NCI-H748 (cell line): Measurements from ENCODE around the gene KCNK3.
"Not testable (repeated sequence)": the region's sequence is repeated elsewhere in the genome, so short reads cannot be mapped to it uniquely, and the experiment has no call there.

Experiments used
- DNase-seq: peaks from one replicate; lab custom pipeline; 2025; ENCODE audit not compliant: unreplicated experiment; lab: John Stamatoyannopoulos, UW

Gene KCNK3

GRCh38 chr2:26665296-26665695, 27.2 kb upstream of the KCNK3 start:
- not testable (repeated sequence) for DNase-seq

- DNase-seq, result no peak
Observed at GRCh38 chr2:26666671-26667070, 25.9 kb upstream of the KCNK3 start.

DNA sequence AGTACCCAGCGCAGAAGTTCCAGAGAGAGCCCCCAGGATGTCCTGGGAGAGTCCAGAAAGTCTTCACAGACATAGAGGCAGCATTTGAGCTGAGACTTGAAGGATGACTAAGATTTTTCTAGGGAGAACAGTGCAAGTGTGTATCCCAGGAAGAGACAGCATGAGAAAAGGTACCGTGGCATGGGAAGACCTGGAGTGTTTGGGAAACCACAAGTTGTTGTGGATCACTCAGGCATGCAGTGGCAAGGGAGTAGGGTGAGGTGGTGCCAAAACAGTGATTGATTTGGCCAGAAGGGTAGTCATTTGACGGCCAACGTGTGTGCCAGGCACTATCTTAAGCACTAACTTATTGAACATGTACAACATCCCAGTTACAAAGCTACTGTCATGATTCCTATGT, 24.5 kb upstream of the KCNK3 start:
- no peak for DNase-seq

GRCh38 chr2:26668856-26669750, 23.4 kb upstream of the KCNK3 start:
- peak; percentile 24 for DNase-seq

DNA sequence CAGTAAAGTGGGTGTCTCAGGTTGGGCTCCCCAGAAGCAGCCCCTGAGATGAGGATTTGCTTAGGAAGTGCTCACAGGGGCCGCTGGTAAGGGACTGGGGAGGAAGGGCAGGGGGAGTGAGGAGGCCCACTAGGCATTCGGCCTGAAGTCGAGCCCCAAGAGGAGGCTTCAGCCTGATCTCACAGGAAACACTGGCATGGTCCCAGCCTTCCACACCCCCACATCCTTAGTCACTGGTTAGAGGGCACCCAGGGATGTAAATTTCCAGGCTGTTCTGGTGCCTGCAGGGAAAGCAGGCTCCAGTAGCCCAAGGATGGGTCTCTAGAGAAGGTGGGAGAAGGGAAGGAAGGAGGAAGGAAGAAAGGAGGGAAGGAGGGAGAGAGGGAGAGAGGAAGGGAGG, 22.4 kb upstream of the KCNK3 start:
- DNase-seq, result no peak

DNA sequence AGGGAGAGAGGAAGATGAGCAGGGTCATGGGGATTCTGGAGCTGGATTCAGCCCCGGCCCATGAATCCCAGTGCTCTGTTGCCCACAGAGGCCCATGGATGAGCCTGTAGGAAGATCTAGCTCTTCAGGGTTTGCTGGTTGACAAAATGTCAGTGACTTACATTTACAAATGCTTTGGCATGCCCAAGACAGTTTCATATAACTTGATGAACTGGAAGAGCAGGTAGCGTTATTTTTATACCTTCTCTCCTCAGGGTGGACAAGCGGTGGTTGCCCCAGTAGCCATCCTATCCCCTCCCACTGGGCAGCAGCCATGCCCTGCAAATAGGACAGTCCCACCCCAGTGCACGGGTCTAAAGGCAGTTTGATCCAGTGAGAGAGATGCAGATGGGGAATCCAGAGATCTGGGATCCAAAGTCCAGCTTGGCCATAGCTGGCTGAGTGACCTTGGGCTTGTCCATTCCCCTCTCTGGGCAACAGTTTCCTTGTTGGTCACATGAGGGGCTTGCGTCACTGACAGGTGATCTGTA, 21.5 kb upstream of the KCNK3 start:
- no peak for DNase-seq

- no peak for DNase-seq
Observed at GRCh38 chr2:26671691-26672090, 20.8 kb upstream of the KCNK3 start.

DNA sequence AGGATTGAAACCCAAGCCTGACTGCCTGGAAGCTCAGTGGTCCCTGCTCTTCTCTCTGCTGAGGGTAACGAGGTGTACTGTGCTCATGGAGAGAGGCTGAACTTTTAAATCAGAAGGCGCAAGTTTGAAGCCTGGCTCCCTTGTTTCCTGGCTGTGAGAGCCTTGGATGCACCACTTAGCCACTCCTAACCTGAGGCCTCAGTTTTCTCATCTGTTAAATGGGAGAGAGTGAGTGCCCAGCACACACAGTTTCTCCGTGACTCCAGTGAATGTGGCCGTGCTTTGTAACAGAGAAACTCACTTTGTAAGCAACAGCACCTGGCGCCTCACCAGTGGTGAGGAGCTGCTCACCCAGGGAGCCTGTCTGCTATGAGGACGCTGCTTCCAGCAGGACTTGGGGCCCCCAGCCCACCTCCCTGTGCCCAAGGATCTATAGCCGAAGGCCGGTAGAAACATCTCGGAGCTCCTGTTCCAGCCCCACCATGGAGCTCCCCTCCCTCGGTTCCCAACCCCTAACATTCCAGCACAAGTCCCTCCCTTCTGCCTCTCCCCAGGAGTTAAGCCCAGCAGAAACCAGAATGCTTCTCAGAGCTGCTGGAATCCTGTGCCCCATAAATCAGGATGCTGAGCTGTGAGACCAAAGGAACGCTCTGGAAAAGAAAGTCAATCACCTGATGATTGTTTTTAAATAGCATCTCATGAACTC, 20.3 kb upstream of the KCNK3 start:
- DNase-seq, result no peak

- DNase-seq, result no peak
Observed at GRCh38 chr2:26672818-26673393, 19.6 kb upstream of the KCNK3 start.

DNA sequence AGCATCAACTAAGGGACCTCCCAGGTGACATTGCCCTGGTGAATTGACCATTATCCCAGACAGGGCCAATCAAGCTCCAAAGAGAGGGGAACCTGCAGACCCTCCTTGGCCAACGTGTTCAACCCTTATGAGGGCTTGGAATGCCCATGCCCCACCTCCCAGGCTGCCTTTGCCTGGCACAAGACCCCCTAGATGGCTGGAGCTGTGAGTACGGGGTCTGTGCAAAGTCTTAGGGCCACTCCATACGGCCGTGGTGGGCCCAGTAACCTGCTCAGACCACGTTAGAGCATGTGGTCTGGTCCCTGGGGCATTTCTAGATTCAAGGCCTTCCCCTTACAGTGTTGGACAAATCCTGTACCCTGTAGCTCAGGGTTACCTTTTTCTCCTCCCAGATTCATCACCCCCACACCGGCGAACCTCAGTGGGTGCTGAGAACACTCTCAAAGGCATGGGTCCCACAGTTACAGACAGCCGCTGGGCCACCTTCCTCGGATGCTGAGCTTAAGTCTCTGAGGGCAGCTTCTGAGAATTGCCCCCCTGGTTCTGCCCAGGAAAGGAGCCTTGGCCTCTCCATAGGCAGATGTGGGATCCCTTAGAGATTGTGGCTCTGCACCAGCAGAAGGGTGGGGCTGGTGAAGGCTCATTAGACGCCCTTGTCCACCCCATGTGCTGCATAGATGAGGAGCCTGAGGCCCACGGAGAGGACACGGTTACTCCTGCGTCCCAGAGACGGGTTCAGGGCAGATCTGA, 18.3 kb upstream of the KCNK3 start:
- no peak for DNase-seq

DNA sequence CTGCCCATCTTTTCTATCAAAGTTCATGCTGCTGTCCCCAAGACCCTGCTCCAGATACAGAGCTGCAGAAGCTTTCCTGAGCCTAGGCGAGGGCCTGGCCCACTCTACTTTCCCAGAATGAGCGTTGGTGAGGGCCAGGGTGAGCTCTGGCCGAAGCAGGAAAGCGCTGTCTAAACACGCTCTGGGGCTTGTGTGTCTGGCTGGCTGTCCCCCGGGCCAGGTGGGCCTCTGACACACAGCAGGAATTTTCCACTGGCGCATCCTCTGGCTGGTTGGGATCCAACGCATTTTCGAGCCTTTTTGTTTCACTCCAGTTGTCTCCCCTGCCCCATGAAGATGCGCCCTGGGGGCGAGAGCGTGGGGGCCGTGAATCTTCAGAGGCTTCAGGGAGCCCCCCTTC, 17.8 kb upstream of the KCNK3 start:
- no peak for DNase-seq

DNA sequence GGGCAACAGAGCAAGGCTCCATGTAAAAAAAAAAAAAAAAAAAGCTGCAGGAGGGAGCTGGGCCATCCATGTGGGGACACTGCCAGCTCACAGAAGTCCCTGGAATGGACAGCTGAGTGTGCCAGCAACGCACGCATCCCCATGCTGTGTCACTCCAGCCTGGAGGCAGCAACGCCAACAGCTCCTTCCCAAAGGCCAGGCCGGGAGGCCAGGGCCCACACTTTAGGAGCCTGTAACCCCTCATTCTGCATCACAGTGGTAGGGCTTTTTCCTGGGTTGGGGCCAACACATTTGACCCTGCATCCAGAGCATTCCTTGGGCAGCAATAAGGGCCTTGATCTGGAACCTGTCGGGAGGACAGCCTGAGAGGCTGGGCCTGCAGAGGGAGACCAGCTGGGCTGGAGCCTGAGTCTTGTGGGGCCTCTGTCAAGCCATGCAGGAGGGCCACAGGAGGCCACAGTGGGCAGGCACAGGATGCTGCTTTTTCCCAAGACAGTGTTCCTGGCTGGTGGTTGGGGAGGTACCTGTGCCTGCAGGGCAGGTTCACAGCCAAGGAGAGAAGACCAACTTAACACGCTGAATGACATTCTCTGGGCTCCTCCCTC, 16.8 kb upstream of the KCNK3 start:
- no peak for DNase-seq

DNA sequence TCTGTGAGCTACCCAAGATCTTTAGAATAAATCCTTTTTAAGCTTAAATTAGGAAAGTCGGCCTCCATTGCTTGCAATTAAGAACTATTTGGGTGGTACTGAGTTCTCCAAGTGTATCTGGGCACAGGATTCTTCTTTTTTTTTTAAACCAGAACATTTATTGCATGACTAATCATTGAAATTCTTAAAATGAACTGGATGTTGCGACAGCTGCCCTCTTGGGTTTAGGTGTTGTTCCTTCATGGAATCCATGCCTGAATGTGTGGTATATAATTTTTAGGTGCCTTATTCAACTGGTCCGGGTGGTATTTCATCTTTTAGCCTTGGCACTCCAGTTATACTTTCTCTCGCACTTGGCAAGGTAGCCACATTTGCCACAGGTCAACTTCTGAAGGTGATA, 14.5 kb upstream of the KCNK3 start:
- no peak for DNase-seq

DNA sequence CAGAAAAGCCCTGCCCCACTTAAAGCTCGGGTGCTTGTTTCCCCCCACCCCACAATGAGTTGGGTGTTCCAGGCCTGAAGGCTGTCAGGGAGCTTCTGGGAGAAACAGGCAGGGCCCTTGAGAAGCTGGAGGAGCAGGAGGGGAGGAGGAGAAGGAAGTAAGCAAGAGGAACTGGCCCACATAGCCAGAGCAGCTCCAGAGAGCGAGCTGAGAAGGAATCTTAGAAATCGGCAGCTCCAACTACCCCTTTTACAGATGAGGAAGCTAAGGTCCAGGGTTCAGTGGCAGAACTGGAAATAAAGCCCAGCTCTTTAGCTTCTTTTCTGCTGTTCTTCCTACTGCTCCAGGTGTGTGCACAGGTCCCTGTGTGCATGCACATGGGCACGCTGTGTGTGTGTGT, 12.7 kb upstream of the KCNK3 start:
- DNase-seq, result no peak

DNA sequence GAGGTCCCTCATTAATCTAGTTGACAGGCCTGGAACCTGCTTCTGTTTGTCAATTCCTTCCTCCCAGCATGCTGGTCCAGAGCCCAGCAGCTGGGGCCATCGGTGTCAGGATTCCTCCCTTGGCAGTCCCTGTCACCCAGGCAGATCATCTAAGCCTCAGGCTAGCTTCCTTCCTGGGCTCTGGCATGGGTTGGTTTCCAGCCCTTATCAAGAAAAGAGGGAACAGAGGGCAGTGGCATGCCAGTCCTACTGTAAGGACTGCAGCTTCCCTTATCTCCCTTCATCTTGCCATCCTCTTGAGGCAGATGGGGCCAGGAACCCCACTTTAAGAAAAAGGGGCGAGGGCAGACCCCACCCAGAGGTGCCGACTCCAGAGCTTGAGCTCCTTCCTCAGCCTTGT, 10.9 kb upstream of the KCNK3 start:
- no peak for DNase-seq

DNA sequence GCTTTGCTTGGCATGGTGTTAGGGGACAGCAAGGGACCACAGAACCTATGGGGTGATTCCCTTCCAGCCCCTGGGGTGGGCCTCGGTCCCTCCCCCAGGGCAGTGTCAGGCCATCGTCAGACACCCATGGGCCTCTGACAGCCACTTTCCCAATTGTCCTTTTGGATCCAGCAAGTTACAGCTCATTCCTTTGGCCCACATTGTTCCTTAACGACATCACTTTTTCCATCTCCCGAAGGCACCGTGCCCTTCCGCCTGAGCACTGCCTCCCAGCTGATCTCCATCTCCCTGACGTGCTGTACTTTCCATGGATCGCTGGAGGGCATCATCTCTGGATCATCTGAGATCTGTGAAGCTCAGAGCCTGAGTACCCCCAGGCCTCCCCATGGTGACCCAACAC, 10.4 kb upstream of the KCNK3 start:
- no peak for DNase-seq

GRCh38 chr2:26683583-26683982, 8.9 kb upstream of the KCNK3 start:
- DNase-seq, result no peak

GRCh38 chr2:26685341-26685740, 7.2 kb upstream of the KCNK3 start:
- peak; percentile 15 for DNase-seq

GRCh38 chr2:26685989-26686839, 6.3 kb upstream of the KCNK3 start:
- DNase-seq, result peak; percentile 86

DNA sequence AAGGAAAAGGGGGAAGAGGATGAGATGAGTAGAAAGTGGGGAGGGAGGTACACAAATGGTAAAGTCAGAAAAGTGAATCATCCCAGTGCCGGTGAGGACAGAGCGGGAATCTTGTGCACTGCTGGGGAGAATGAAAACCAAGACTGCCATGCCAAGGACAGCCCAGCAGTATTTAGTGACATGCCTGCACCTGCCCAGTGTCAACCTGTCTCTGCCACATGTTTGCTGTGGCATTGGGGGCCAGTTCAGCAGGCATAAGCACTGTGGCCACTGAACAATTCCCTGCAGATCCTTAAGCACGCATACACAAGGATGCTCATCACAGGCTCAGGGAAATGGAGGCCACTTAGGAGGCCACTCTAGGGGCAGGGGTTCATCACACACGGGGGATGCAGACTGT, 5.2 kb upstream of the KCNK3 start:
- peak; percentile 86 for DNase-seq
